PC-9 (cell line): ENCODE data around the gene GSE1.

Experiments used
- EZH2 ChIP-seq: fragments of 200-600 bp; sonication (generic); IDR thresholded peaks from 2 replicates; pipeline ENCODE4 v1.8.0; 2017; ENCODE audit warnings: antibody characterized with exemption, low read depth
- TF ChIP-seq, protein P1 (sequence below): fragments of 200-600 bp; sonication (generic); conservative IDR thresholded peaks from 2 replicates; pipeline ENCODE4 v1.6.1; 2017; ENCODE audit warnings: mixed run types, antibody characterized with exemption, mild to moderate bottlenecking, moderate library complexity

DNA sequence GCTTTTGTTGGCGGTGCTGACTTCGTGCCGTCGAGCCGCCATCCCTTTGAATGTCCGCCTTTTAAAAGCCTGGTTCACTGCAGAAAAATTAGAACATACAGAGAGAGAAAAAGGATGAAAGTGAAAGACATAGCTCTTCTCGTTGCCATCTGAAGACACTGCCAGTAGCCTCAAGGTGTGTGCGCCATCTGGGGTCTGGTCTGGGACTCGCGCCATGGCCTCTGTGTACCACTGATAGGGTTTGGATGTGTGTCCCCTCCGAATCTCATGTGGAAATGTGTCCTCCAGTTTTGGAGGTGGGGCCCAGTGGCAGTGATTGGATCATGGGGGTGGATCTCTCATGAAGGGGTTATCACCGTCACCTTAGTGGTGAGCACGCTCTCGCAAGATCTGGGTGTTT is 15.5 kb downstream of the GSE1 start:
- TF ChIP-seq, protein P1, sequence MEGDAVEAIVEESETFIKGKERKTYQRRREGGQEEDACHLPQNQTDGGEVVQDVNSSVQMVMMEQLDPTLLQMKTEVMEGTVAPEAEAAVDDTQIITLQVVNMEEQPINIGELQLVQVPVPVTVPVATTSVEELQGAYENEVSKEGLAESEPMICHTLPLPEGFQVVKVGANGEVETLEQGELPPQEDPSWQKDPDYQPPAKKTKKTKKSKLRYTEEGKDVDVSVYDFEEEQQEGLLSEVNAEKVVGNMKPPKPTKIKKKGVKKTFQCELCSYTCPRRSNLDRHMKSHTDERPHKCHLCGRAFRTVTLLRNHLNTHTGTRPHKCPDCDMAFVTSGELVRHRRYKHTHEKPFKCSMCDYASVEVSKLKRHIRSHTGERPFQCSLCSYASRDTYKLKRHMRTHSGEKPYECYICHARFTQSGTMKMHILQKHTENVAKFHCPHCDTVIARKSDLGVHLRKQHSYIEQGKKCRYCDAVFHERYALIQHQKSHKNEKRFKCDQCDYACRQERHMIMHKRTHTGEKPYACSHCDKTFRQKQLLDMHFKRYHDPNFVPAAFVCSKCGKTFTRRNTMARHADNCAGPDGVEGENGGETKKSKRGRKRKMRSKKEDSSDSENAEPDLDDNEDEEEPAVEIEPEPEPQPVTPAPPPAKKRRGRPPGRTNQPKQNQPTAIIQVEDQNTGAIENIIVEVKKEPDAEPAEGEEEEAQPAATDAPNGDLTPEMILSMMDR = no peak
- TF ChIP-seq EZH2 = no peak
